HL-60 (cell line): ENCODE measurements around the gene AKAP5.

ENCODE experiments used
- DNase-seq, 2 experiments: peaks; one replicate each; pipeline ENCODE4 v3.0.0-alpha.2; 2010 to 2020; ENCODE audit warnings: low read depth in 1 of 2, low spot score in 1 of 2
- H3K27ac ChIP-seq: fragments of 250-450 bp; sonication (Bioruptor Pico); replicated peaks from 2 replicates; pipeline ENCODE4 v1.5.1; 2020; ENCODE audit warnings: mild to moderate bottlenecking, moderate library complexity
- H3K27me3 ChIP-seq: fragments of 250-450 bp; sonication (Bioruptor Pico); 2 replicates; pipeline ENCODE4 v1.5.1; 2021; ENCODE audit warnings: mild to moderate bottlenecking, moderate library complexity; ENCODE audit not compliant: insufficient read depth, poor library complexity, severe bottlenecking
- H3K4me3 ChIP-seq: replicated peaks from 2 replicates; pipeline ENCODE4 v1.5.1; 2011; ENCODE audit warnings: mild to moderate bottlenecking, control low read depth, low read length; ENCODE audit not compliant: insufficient read depth
- CTCF ChIP-seq: IDR thresholded peaks from one replicate; pipeline ENCODE4 v1.5.1; 2011; ENCODE audit warnings: low read length, control low read depth, inconsistent platforms; ENCODE audit not compliant: insufficient read depth
- GABPA ChIP-seq: IDR thresholded peaks from 2 replicates; pipeline ENCODE4 v1.6.1; 2012; ENCODE audit warnings: low read depth
- POLR2AphosphoS5 ChIP-seq: IDR thresholded peaks from 2 replicates; pipeline ENCODE4 v1.6.1; 2012; ENCODE audit warnings: low read depth
- REST ChIP-seq: IDR thresholded peaks from 2 replicates; pipeline ENCODE4 v1.6.1; 2012; ENCODE audit warnings: low read depth; ENCODE audit not compliant: insufficient replicate concordance
- SPI1 ChIP-seq: IDR thresholded peaks from 2 replicates; pipeline ENCODE4 v1.6.1; 2012; ENCODE audit warnings: low read depth, mild to moderate bottlenecking, borderline replicate concordance

The AKAP5 gene

GRCh38 chr14:64434528-64434927 is 30.8 kb upstream of the AKAP5 start:
- no peak for TF ChIP-seq GABPA
- TF ChIP-seq CTCF = no peak
- TF ChIP-seq SPI1 = no peak
- no peak for TF ChIP-seq REST
- TF ChIP-seq POLR2AphosphoS5 = no peak
- H3K27me3 ChIP-seq = no peaks in the 10 kb centered on the region
- no peak overlapping the region for H3K27ac ChIP-seq
- DNase-seq = no peak
- no peak overlapping the region for H3K4me3 ChIP-seq

- Histone ChIP-seq H3K4me3 (no peak overlapping the region), H3K27me3 (no peaks in the 10 kb centered on the region), H3K27ac (no peak overlapping the region)
- TF ChIP-seq GABPA = no peak
- no peak for TF ChIP-seq POLR2AphosphoS5
- no peak for TF ChIP-seq SPI1
- TF ChIP-seq CTCF = no peak
- no peak for TF ChIP-seq REST
- no peak for DNase-seq
Measured at GRCh38 chr14:64438181-64438841, 27.0 kb upstream of the AKAP5 start.

- DNase-seq = no peak
- Histone ChIP-seq H3K4me3 (no peak overlapping the region), H3K27me3 (no peaks in the 10 kb centered on the region), H3K27ac (no peak overlapping the region)
- TF ChIP-seq POLR2AphosphoS5 (no peak), CTCF (no peak), REST (no peak), GABPA (no peak), SPI1 (no peak)
Measured at GRCh38 chr14:64439141-64439540, 26.2 kb upstream of the AKAP5 start.
